Gastroesophageal sphincter (tissue), 3 donors: ENCODE data around the gene ZNF143.

ENCODE experiments used
- CTCF ChIP-seq, 4 experiments: fragments of 200-600 bp in 2 of 4; fragments of 450-650 bp in 2 of 4; sonication (generic) in 1 of 4; IDR thresholded peaks; one replicate each; pipeline ENCODE4 v1.5.1; 2017 to 2019; ENCODE audit warnings: antibody characterized with exemption in 4 of 4, mild to moderate bottlenecking in 2 of 4, moderate library complexity in 2 of 4
- POLR2A ChIP-seq, 2 donors: fragments of 450-650 bp; IDR thresholded peaks; one replicate each; pipeline ENCODE4 v1.6.1; 2017; ENCODE audit warnings: antibody characterized with exemption in 2 of 2, mild to moderate bottlenecking in 2 of 2, moderate library complexity in 1 of 2
- POLR2AphosphoS5 ChIP-seq: sonication (generic); formaldehyde crosslinking; IDR thresholded peaks from one replicate; pipeline ENCODE4 v1.6.1; 2017; ENCODE audit warnings: antibody characterized with exemption

- TF ChIP-seq POLR2A (IDR thresholded peaks at IDR 0.05) (no peak), CTCF (IDR thresholded peaks at IDR 0.05) (no peak), POLR2AphosphoS5 (no peak)
These were observed 51.7 kb downstream of the ZNF143 start for GRCh38 chr11:9512370-9513019.
